Psoas muscle (tissue), 8 donors: Measurements from ENCODE around the gene SF3B2. TPM values are rescaled to one million over a fixed set of nuclear protein-coding genes. Genes with fewer than 3 reads are reported as not detected.
"Not testable (repeated sequence)": the region's sequence is repeated elsewhere in the genome, so short reads cannot be mapped to it uniquely, and the experiment has no call there.

Experiments used
- ATAC-seq, 4 donors: fragments of 200-7000 bp; cut with Tn5 transposase; one replicate each; pipeline ENCODE4 v1.9.1; 2020; ENCODE audit warnings: moderate library complexity in 3 of 4, mild to moderate bottlenecking in 2 of 4
- DNase-seq, 2 donors: peaks; one replicate each; pipeline ENCODE4 v3.0.0-alpha.2; 2020
- H3K27ac ChIP-seq: fragments of 200-600 bp; one replicate; pipeline ENCODE4 v1.8.0; 2022
- H3K27me3 ChIP-seq, 3 donors: fragments of 200-600 bp in 1 of 3; one replicate each; pipeline versions ENCODE4 v1.6.1 to v1.8.0; 2013 to 2022; ENCODE audit warnings: low read length in 2 of 3, mild to moderate bottlenecking in 2 of 3, moderate library complexity in 1 of 3; ENCODE audit not compliant: insufficient read depth in 3 of 3
- H3K36me3 ChIP-seq, 2 donors: fragments of 200-600 bp in 1 of 2; one replicate each; pipeline versions ENCODE4 v1.6.1 to v1.8.0; 2013 to 2022; ENCODE audit warnings: low read depth in 1 of 2, mild to moderate bottlenecking in 1 of 2, moderate library complexity in 1 of 2; ENCODE audit not compliant: insufficient read depth in 1 of 2
- H3K4me1 ChIP-seq: fragments of 200-600 bp; one replicate; pipeline ENCODE4 v1.8.0; 2022
- H3K4me3 ChIP-seq: fragments of 200-600 bp; one replicate; pipeline ENCODE4 v1.8.0; 2022; ENCODE audit warnings: mild to moderate bottlenecking
- H3K9me3 ChIP-seq: fragments of 200-600 bp; one replicate; pipeline ENCODE4 v1.8.0; 2022
- WGBS, 3 donors: extraction: QIAGEN DNeasy Blood & Tissue Kit; methylation state at CpG; one replicate each; pipeline versions ENCODE4 v1.1.6 to v1.1.7; 2013; 5-methylcytosine and 5-hydroxymethylcytosine counted together
- intact Hi-C, 2 donors: fragments of 100-400 bp; cut with DNase I; formaldehyde crosslinking; loops; one replicate each; pipeline versions ENCODE4 v1.11.0 to v1.14.2; 2022
- polyA plus RNA-seq, 3 donors: library from polyadenylated mRNA; stranded (reverse); fragments of 200-250 nt; gene quantifications; one replicate each; pipeline ENCODE4 v1.2.3, GENCODE V29; 2013
- total RNA-seq, 4 donors: library from RNA; stranded (reverse); fragmentation: NEBNext Ultra II Directional in 2 of 4; extraction: Animal tissue kit (Norgen Biotek cat#: 25700) in 2 of 4; gene quantifications; one replicate each; pipeline versions ENCODE4 v1.2.1 to v1.2.4, GENCODE V29; 2021 to 2023
- TF ChIP-seq, protein P1 (sequence below): fragments of 200-600 bp; IDR thresholded peaks from one replicate; pipeline ENCODE4 v1.8.0; 2022; ENCODE audit warnings: antibody characterized with exemption
- donor health status: healthy with polysubstance abuse.
- donor health status: DM: no; HTN: no; CAD: no; lungs with moderate emphysema.
- donor health status: Bipolar disorder and iron deficiency.
- donor health status: healthy.
- donor health status: DM: yes; HTN: yes; CAD: no.
- donor health status: DM: no; HTN: no; CAD: no.
- donor health status: DM: no; HTN: no; CAD: no.
- donor health status: DM: yes; HTN: yes; CAD: no.

SF3B2 gene
- total and polyA plus RNA-seq, 7 donors: 62.8 to 135 (median 90.8) TPM

DNA sequence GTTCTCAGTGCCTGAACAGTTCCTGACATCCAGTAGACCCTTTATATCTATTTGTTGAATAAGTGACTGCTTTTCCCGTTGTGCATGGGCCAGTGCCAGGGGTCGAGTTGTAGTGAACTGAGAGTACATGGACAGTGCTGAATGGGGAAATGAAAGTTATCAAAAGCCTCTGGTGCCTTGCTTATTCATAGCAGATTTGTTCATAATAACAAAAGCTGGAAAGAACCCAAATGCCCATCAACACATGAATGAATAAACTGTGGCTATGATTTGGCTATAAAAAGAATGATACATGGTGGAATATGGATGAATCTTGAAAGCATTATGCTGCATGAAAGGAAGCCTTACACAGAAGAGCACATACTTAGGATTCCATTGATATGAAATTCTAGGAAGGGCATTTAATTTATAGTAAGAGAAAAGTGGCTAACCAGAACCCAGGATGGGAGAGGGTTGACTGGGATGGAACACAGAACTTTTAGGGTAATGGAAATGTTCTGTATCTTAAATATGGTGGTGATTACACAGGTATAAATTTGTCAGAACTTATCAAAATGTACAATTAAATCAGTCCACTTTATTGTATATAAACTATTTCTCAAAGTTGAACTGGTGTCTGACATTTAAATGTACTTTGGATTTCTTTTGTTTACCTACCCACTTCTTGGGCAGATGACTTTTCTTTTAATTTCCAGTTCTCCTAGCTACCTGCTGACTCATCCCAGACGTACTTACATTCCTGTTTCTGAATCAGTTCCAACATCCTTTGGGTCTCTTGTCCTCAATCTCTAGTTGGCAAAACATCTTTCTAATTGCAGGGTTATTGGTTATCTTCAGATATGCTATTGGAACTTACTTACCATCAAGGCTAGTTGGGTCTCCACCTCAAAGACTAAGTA is 60.7 kb downstream of the SF3B2 start:
- intact Hi-C loops: no loop called here
- H3K27me3 ChIP-seq: no peaks in the 10 kb centered on the region
- no peak overlapping the region for H3K27ac ChIP-seq
- DNase-seq (no peak), ATAC-seq (no peak)
- H3K36me3 ChIP-seq: no peaks in the 10 kb centered on the region
- 22 to 34% (median 25%) methylated on average over 3 of the region's 3 CpGs for WGBS, 3 donors
- H3K4me3 ChIP-seq: no peak overlapping the region
- H3K9me3 ChIP-seq: no peaks in the 10 kb centered on the region
- peaks cover 11% of the 10 kb centered on the region for H3K4me1 ChIP-seq
- TF ChIP-seq, protein P1, sequence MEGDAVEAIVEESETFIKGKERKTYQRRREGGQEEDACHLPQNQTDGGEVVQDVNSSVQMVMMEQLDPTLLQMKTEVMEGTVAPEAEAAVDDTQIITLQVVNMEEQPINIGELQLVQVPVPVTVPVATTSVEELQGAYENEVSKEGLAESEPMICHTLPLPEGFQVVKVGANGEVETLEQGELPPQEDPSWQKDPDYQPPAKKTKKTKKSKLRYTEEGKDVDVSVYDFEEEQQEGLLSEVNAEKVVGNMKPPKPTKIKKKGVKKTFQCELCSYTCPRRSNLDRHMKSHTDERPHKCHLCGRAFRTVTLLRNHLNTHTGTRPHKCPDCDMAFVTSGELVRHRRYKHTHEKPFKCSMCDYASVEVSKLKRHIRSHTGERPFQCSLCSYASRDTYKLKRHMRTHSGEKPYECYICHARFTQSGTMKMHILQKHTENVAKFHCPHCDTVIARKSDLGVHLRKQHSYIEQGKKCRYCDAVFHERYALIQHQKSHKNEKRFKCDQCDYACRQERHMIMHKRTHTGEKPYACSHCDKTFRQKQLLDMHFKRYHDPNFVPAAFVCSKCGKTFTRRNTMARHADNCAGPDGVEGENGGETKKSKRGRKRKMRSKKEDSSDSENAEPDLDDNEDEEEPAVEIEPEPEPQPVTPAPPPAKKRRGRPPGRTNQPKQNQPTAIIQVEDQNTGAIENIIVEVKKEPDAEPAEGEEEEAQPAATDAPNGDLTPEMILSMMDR: no peak

DNA sequence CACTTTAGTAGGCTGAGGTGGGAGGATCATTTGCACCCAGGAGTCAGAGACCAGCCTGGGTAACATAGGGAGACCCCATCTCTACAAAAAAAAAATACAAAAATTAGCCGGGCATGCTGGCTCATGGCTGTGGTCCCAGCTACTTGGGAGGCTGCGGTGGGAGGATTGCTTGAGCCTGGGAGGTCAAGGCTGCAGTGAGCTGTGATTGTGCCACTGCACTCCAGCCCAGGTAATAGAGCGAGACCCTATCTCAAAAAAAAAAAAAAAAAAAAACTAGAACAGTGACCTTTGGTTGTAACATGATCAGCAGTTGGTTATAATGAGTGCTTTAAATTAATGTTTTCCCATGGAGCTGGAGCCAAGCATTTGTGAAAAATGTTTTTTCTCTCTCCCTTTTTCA is 62.8 kb downstream of the SF3B2 start:
- DNase-seq, H3K27me3 ChIP-seq, ATAC-seq, H3K9me3 ChIP-seq, intact Hi-C loops, H3K27ac ChIP-seq, H3K4me3 ChIP-seq, H3K36me3 ChIP-seq: not testable (repeated sequence)
- WGBS, 3 donors: 79 to 88% (median 86%) methylated on average over 3 of the region's 3 CpGs
- H3K4me1 ChIP-seq: peaks cover 19% of the 10 kb centered on the region

DNA sequence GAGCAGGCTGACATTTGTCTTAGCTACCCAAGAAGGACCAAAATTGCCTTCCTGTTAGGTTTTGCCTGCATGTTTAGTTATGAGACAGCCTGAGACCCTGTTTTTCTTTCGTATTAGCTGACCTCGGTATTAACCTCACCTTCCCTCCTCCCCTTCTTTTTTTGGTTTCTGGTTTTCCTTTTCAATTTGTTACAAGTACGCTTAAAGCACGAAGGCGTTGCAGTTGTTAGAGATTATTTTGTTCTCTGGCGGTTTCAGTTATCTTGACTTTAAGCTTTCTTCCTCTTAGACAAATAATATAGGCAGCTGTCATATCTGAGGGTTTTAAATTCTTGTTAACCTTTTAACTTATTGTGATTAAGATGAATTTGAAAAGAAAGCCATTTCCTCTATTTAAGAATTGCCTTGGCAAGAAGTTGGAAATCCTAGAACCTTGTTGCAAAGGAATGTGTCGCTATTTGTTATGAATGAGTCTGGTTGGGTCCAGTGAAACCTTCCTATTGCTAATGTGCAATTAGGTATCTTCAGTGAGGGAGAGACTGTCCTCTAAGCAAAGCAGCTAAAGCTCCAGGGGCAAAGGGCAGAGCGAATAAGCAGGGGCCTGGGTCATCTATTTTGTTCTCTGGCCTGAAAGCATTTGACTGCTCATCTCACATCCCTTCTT is 63.6 kb downstream of the SF3B2 start:
- H3K9me3 ChIP-seq: no peaks in the 10 kb centered on the region
- H3K27me3 ChIP-seq: no peaks in the 10 kb centered on the region
- TF ChIP-seq, protein P1: no peak
- no peaks in the 10 kb centered on the region for H3K36me3 ChIP-seq
- H3K27ac ChIP-seq: no peak overlapping the region
- H3K4me1 ChIP-seq: peaks cover 19% of the 10 kb centered on the region
- intact Hi-C loops: no loop called here
- WGBS, 3 donors: 59 to 65% (median 62%) methylated on average over 8 of the region's 8 CpGs
- no peak overlapping the region for H3K4me3 ChIP-seq
- DNase-seq (no peak), ATAC-seq (no peak)

DNA sequence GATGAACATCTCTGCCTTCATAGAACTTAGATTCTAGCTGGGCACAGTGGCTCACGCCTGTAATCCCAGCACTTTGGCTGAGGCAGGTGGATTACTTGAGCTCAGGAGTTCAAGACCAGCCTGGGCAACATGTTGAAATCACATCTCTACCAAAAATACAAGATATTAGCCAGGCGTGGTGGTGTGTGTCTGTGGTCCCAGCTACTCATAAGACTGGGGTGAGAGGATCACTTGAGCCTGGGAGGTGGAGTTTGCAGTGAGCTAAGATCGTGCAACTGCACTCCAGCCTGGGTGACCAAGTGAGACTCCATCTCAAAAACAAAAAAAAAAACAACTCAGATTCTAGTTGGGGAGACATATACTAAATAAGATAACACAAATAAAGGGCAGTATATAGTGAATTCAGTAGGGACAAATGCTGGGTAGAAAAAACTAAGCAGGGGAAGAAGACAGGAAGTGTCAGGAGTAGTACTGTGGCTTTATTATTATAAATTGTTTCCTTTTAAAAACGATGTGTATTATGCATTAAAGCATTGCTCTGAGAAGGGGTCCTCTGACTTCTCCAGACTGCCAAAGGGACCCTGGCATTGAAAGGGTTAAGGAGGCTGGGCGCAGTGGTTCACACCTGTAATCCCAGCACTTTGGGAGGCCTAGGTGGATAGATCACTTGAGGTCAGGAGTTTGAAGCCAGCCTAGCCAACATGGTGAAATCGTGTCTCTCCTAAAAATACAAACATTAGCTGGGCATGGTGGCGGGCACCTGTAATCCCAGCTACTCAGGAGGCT is 64.6 kb downstream of the SF3B2 start:
- TF ChIP-seq, protein P1: no peak
- no peak for ATAC-seq
- 68 to 82% (median 77%) methylated on average over 7 of the region's 7 CpGs for WGBS, 3 donors
- H3K27me3 ChIP-seq: no peaks in the 10 kb centered on the region
- H3K27ac ChIP-seq: no peak overlapping the region
- peaks cover 19% of the 10 kb centered on the region for H3K4me1 ChIP-seq
- H3K9me3 ChIP-seq: no peaks in the 10 kb centered on the region
- H3K36me3 ChIP-seq: no peaks in the 10 kb centered on the region
- intact Hi-C loops: no loop called here
- no peak overlapping the region for H3K4me3 ChIP-seq
- no peak for DNase-seq

DNA sequence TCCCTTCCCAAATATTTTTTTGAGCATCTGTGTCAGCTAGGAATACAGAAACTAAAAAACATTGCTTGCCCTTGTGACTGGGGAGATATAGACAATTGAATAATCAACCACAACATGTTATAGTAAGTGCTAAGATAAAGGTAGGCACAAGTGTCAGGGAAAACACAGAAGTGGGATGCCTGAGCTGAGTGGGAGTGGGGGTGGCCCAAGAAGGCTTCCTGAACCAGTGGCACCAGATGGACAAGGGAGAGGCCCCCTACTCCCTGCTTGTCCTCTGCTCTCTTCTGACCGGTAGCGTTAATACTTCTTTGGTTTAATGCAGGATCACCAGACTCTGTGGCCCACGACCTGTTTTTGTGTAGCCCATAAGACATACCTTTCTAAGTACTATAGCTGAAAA is 66.7 kb downstream of the SF3B2 start:
- no peak for DNase-seq
- WGBS, 3 donors: 51 to 57% (median 52%) methylated on average over 3 of the region's 3 CpGs
- intact Hi-C loops: no loop called here
- Histone ChIP-seq H3K4me1 (peaks cover 8% of the 10 kb centered on the region), H3K36me3 (no peaks in the 10 kb centered on the region), H3K27ac (no peak overlapping the region), H3K4me3 (no peak overlapping the region), H3K9me3 (no peaks in the 10 kb centered on the region), H3K27me3 (no peaks in the 10 kb centered on the region)
- no peak for ATAC-seq
- TF ChIP-seq, protein P1: no peak
